Hepatic stellate cell (primary cell): ENCODE measurements around the gene TACC2.
"Not testable (repeated sequence)": the region's sequence is repeated elsewhere in the genome, so short reads cannot be mapped to it uniquely, and the experiment has no call there.

ENCODE experiments used
- DNase-seq: peaks from one replicate; pipeline ENCODE4 v3.0.0; 2011; ENCODE audit warnings: low spot score

The TACC2 gene

GRCh38 chr10:122191936-122192541 lies 203.1 kb downstream of the TACC2 start:
- no peak for DNase-seq

GRCh38 chr10:122194251-122194650 lies 205.3 kb downstream of the TACC2 start:
- no peak for DNase-seq

GRCh38 chr10:122196218-122196617 lies 207.3 kb downstream of the TACC2 start:
- DNase-seq = no peak

GRCh38 chr10:122197611-122198222 lies 208.8 kb downstream of the TACC2 start:
- no peak for DNase-seq

GRCh38 chr10:122198631-122199030 lies 209.7 kb downstream of the TACC2 start:
- DNase-seq = no peak

GRCh38 chr10:122199070-122199469 lies 210.1 kb downstream of the TACC2 start:
- DNase-seq = no peak

- no peak for DNase-seq
Observed at GRCh38 chr10:122199689-122200088, 210.7 kb downstream of the TACC2 start.

GRCh38 chr10:122201401-122201800 lies 212.4 kb downstream of the TACC2 start:
- no peak for DNase-seq

GRCh38 chr10:122203180-122203579 lies 214.2 kb downstream of the TACC2 start:
- not testable (repeated sequence) for DNase-seq

GRCh38 chr10:122204691-122205489 lies 215.9 kb downstream of the TACC2 start:
- DNase-seq = no peak

- DNase-seq = no peak
Observed at GRCh38 chr10:122206471-122207065, 217.6 kb downstream of the TACC2 start.

- no peak for DNase-seq
Observed at GRCh38 chr10:122207163-122207562, 218.2 kb downstream of the TACC2 start.

- DNase-seq = no peak
Observed at GRCh38 chr10:122207596-122207995, 218.6 kb downstream of the TACC2 start.

- DNase-seq = no peak
Observed at GRCh38 chr10:122208571-122209430, 219.8 kb downstream of the TACC2 start.

- no peak for DNase-seq
Observed at GRCh38 chr10:122210481-122211265, 221.7 kb downstream of the TACC2 start.

- no peak for DNase-seq
Observed at GRCh38 chr10:122213364-122213763, 224.4 kb downstream of the TACC2 start.

GRCh38 chr10:122213766-122214165 lies 224.8 kb downstream of the TACC2 start:
- no peak for DNase-seq

GRCh38 chr10:122216047-122216446 lies 227.1 kb downstream of the TACC2 start:
- DNase-seq = no peak

- no peak for DNase-seq
Observed at GRCh38 chr10:122219340-122219739, 230.4 kb downstream of the TACC2 start.

GRCh38 chr10:122220736-122221135 lies 231.8 kb downstream of the TACC2 start:
- no peak for DNase-seq

- DNase-seq = no peak
Observed at GRCh38 chr10:122221958-122222357, 233.0 kb downstream of the TACC2 start.
